B cell (primary cell): ENCODE results near the gene LMAN1. TPM values are rescaled to one million over a fixed set of nuclear protein-coding genes. Genes with fewer than 3 reads are reported as not detected.

Experiments used
- ATAC-seq: fragments of 200-7000 bp; cut with Tn5 transposase; one replicate; pipeline ENCODE4 v1.10.0; 2021; ENCODE audit warnings: low read depth, mild to moderate bottlenecking, moderate number of reproducible peaks, moderate library complexity
- CTCF ChIA-PET: fragments of 350-600 bp; sonication (Branson Sonifier 250); formaldehyde crosslinking; loops from one replicate; lab custom pipeline; 2021; ENCODE audit warnings: antibody characterized with exemption, inconsistent platforms; lab: Charles Lee
- POLR2A ChIA-PET: fragments of 350-600 bp; sonication (Branson Sonifier 250); formaldehyde crosslinking; loops from one replicate; lab custom pipeline; 2021; ENCODE audit warnings: antibody characterized with exemption; lab: Charles Lee
- DNase-seq: peaks from one replicate; pipeline ENCODE4 v3.0.0; 2013
- H2AFZ ChIP-seq: 2 replicates; pipeline ENCODE4 v1.6.1; 2012; ENCODE audit warnings: mild to moderate bottlenecking, low read depth, low read length; ENCODE audit not compliant: insufficient read depth, poor library complexity, severe bottlenecking
- H3K27ac ChIP-seq, 2 donors: 1 replicate in 1 of 2; 2 replicates in 1 of 2; pipeline ENCODE4 v1.5.1; 2012 to 2013; ENCODE audit warnings: low read length in 2 of 2, mild to moderate bottlenecking in 2 of 2, moderate library complexity in 1 of 2
- H3K27me3 ChIP-seq, 4 experiments: fragments of 200-600 bp in 1 of 4; sonication (generic) in 1 of 4; replicated peaks in 1 of 4; 1 replicate in 2 of 4; 2 replicates in 2 of 4; pipeline versions ENCODE4 v1.6.1 to v1.7.0; 2013 to 2016; ENCODE audit warnings: low read length in 3 of 4, mild to moderate bottlenecking in 2 of 4, mixed read lengths in 1 of 4, moderate library complexity in 1 of 4; ENCODE audit not compliant: insufficient read depth in 4 of 4, control insufficient read depth in 3 of 4; ENCODE audit errors: control extremely low read depth in 1 of 4
- H3K36me3 ChIP-seq, 2 experiments: replicated peaks in 1 of 2; 1 replicate in 1 of 2; 2 replicates in 1 of 2; pipeline versions ENCODE4 v1.6.1 to v1.7.1; 2013; ENCODE audit warnings: low read length in 1 of 2; ENCODE audit not compliant: insufficient read depth in 2 of 2, control insufficient read depth in 1 of 2; ENCODE audit errors: control extremely low read depth in 1 of 2, extremely low read depth in 1 of 2
- H3K4me1 ChIP-seq, 2 donors: fragments of 200-600 bp in 1 of 2; sonication (generic) in 1 of 2; 1 replicate in 1 of 2; 2 replicates in 1 of 2; pipeline versions ENCODE4 v1.5.1 to v1.6.1; 2013 to 2017; ENCODE audit warnings: low read length in 2 of 2; ENCODE audit not compliant: control insufficient read depth in 2 of 2, insufficient read depth in 2 of 2
- H3K4me2 ChIP-seq: replicated peaks from 2 replicates; pipeline ENCODE3; 2012; ENCODE audit warnings: mild to moderate bottlenecking, low read depth, low read length; ENCODE audit not compliant: poor library complexity, severe bottlenecking
- H3K4me3 ChIP-seq, 5 experiments: fragments of 200-600 bp in 1 of 5; sonication (generic) in 1 of 5; 1 replicate in 3 of 5; 2 replicates in 2 of 5; pipeline versions ENCODE4 v1.5.1 to v1.7.0; 2011 to 2016; ENCODE audit warnings: low read length in 4 of 5, mild to moderate bottlenecking in 4 of 5, low read depth in 2 of 5, control low read depth in 1 of 5, moderate library complexity in 1 of 5; ENCODE audit not compliant: insufficient read depth in 1 of 5; ENCODE audit errors: control extremely low read depth in 1 of 5, extremely low read depth in 1 of 5
- H3K79me2 ChIP-seq: fragments of 200-600 bp; sonication (generic); one replicate; pipeline ENCODE4 v1.6.0; 2016; ENCODE audit warnings: low read length; ENCODE audit not compliant: control insufficient read depth, insufficient read depth
- H3K9ac ChIP-seq: fragments of 200-600 bp; sonication (generic); 2 replicates; pipeline ENCODE4 v1.6.1; 2017; ENCODE audit warnings: mild to moderate bottlenecking, low read length, moderate library complexity
- H3K9me3 ChIP-seq, 3 donors: one replicate each; pipeline versions ENCODE4 v1.6.1 to v1.7.1; 2013; ENCODE audit warnings: low read length in 2 of 3; ENCODE audit not compliant: control insufficient read depth in 2 of 3, insufficient read depth in 1 of 3; ENCODE audit errors: control extremely low read depth in 1 of 3
- H4K20me1 ChIP-seq: 2 replicates; pipeline ENCODE4 v1.6.0; 2012; ENCODE audit warnings: mild to moderate bottlenecking, low read length; ENCODE audit not compliant: insufficient read depth, control insufficient read depth, poor library complexity, severe bottlenecking
- H3K27ac Mint-ChIP-seq: one replicate; pipeline ENCODE4 v1.8.0; 2021; ENCODE audit warnings: mixed read lengths
- H3K27me3 Mint-ChIP-seq: one replicate; pipeline ENCODE4 v1.8.0; 2021; ENCODE audit warnings: mixed read lengths
- H3K4me1 Mint-ChIP-seq: one replicate; pipeline ENCODE4 v1.8.0; 2021; ENCODE audit warnings: mixed read lengths
- H3K4me3 Mint-ChIP-seq: one replicate; pipeline ENCODE4 v1.8.0; 2021; ENCODE audit warnings: mixed read lengths
- H3K9me3 Mint-ChIP-seq: one replicate; pipeline ENCODE4 v1.8.0; 2022; ENCODE audit warnings: mixed read lengths; ENCODE audit not compliant: insufficient read depth
- CTCF ChIP-seq: fragments of 200-600 bp; IDR thresholded peaks from one replicate; pipeline ENCODE4 v1.8.0; 2022; ENCODE audit warnings: antibody characterized with exemption, mild to moderate bottlenecking
- EZH2 ChIP-seq: IDR thresholded peaks from 2 replicates; pipeline ENCODE4 v1.6.1; 2012; ENCODE audit warnings: borderline replicate concordance, low read depth, mild to moderate bottlenecking, moderate library complexity, low read length; ENCODE audit not compliant: insufficient read depth, poor library complexity, severe bottlenecking
- WGBS: methylation state at CpG from one replicate; pipeline ENCODE4 v1.1.5; 2013; ENCODE audit warnings: missing lambda C conversion rate; ENCODE audit not compliant: insufficient coverage; 5-methylcytosine and 5-hydroxymethylcytosine counted together
- intact Hi-C: fragments of 100-400 bp; cut with micrococcal nuclease; formaldehyde crosslinking; loops from one replicate; pipeline ENCODE4 v1.10.0; 2022
- polyA plus RNA-seq: library from polyadenylated mRNA; depleted of rRNA; stranded (reverse); fragments of >200 nt; gene quantifications from 2 replicates; pipeline ENCODE4 v1.2.3, GENCODE V29; 2012
- total RNA-seq, 2 donors: library from RNA; stranded (reverse); fragments of 120-200 nt in 1 of 2; gene quantifications; 1 replicate in 1 of 2; 2 replicates in 1 of 2; pipeline versions ENCODE4 v1.2.3 to v1.2.4, GENCODE V29; 2013 to 2022

The LMAN1 gene
- total and polyA plus RNA-seq, 2 donors (not counting 1 experiment from before 2014, with no cell fraction given) = 9.2 to 41.1 TPM

GRCh38 chr18:59357928-59358327 is 1.1 kb downstream of the LMAN1 start:
- Mint-ChIP-seq H3K9me3 (no peaks in the 10 kb centered on the region), H3K4me3 (peak overlapping the region; percentile 96), H3K27me3 (no peaks in the 10 kb centered on the region), H3K27ac (peak overlapping the region; percentile 90), H3K4me1 (peaks cover 36% of the 10 kb centered on the region)
- DNase-seq = peak; percentile 35
- Histone ChIP-seq H3K36me3 (peaks cover 1 to 9% of the 10 kb centered on the region in 2 experiments), H3K4me1 (peaks cover 16 to 21% of the 10 kb centered on the region in 2 donors), H3K27me3 (no peaks in the 10 kb centered on the region), H4K20me1 (no peaks in the 10 kb centered on the region), H3K9me3 (no peaks in the 10 kb centered on the region), H2AFZ (peak overlapping the region; percentile 98), H3K79me2 (no peaks in the 10 kb centered on the region), H3K9ac (peak overlapping the region; percentile 90), H3K4me2 (peak overlapping the region; percentile 85), H3K27ac (peak overlapping the region; percentile 56 to 80), H3K4me3 (peak overlapping the region in 1 of 5 experiments; percentile 78)
- ATAC-seq = no peak
- intact Hi-C loops = loop anchor here (2.0 to 5.0 kb wide), 3 partner anchors 46 to 1313 kb away; partner anchors contain the start of genes NEDD4L and RAX
- TF ChIP-seq CTCF = no peak
- no peak for TF ChIP-seq EZH2
- CTCF ChIA-PET = no interaction called here
- POLR2A ChIA-PET = no interaction called here
- WGBS = 0% methylated on average over 1 of the region's 4 CpGs

DNA sequence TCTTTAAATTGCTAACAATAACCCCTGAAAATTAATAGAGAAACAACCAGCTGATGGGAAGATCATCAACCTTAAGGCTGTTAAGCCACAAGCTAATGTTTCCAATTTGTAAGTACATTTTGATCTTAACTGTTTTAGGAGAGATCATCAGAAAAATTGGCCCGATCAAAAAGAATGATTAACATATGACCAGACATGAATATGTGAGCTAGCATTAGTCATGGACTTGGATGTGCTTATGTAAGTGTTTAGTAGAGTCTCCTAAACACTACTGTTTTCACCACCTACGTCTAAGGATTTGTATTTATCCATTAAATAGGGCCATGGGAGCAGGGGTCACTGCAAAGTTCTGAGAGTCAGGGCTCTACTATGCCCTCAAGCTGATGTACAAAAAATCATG is 4.3 kb downstream of the LMAN1 start:
- no CpG with 5 or more reads among the region's 2 CpGs for WGBS
- TF ChIP-seq EZH2 (no peak), CTCF (no peak)
- Histone ChIP-seq H2AFZ (no peak overlapping the region), H3K4me2 (no peak overlapping the region), H3K79me2 (no peaks in the 10 kb centered on the region), H4K20me1 (no peaks in the 10 kb centered on the region), H3K9me3 (no peaks in the 10 kb centered on the region), H3K9ac (no peak overlapping the region), H3K27me3 (no peaks in the 10 kb centered on the region), H3K4me1 (peaks cover 9 to 14% of the 10 kb centered on the region in 2 donors), H3K36me3 (peaks cover 6 to 32% of the 10 kb centered on the region in 2 experiments), H3K4me3 (no peak overlapping the region), H3K27ac (no peak overlapping the region)
- Mint-ChIP-seq H3K27ac (no peak overlapping the region), H3K4me1 (peaks cover 30% of the 10 kb centered on the region), H3K27me3 (no peaks in the 10 kb centered on the region), H3K4me3 (no peak overlapping the region), H3K9me3 (no peaks in the 10 kb centered on the region)
- ChIA-PET CTCF (interaction anchor here (0.5 to 0.8 kb wide), 3 partner anchors 44 to 211 kb away, joined by 3 read pairs; no protein-coding TSS in a partner anchor), POLR2A (no interaction called here)
- intact Hi-C loops = loop anchor here (5.0 kb wide), 2 partner anchors 42 to 82 kb away; partner anchors contain the start of gene RAX
- DNase-seq (no peak), ATAC-seq (no peak)
